ENCODE data around the gene GNB1.
"Not testable (repeated sequence)": the region's sequence is repeated elsewhere in the genome, so short reads cannot be mapped to it uniquely, and the experiment has no call there.

Gene GNB1

GRCh38 chr1:1937061-1937460, 46.2 kb upstream of the GNB1 start:
- Histone ChIP-seq H3K9me3 (ENCODE audit: insufficient read depth, low read length) (peaks cover 7% of the 10 kb centered on the region; the same call in 1 of the 2 replicates), H3K27me3 (ENCODE audit: low read length) (no peaks in the 10 kb centered on the region), H3K4me2 (ENCODE audit: low read depth, low read length, poor library complexity, severe bottlenecking) (no peak overlapping the region), H3K27ac (ENCODE audit: low read depth, low read length) (no peak overlapping the region), H3K9me2 (replicated peaks; ENCODE audit: insufficient read depth, low read length) (no peaks in the 10 kb centered on the region), H3F3A (ENCODE audit: insufficient read depth) (no peaks in the 10 kb centered on the region), H2AFZ (ENCODE audit: low read depth, low read length, severe bottlenecking) (no peak overlapping the region), H3K79me2 (ENCODE audit: insufficient read depth, low read length) (no peaks in the 10 kb centered on the region), H3K9ac (ENCODE audit: low read length) (no peak overlapping the region), H3K36me3 (ENCODE audit: low read length) (no peaks in the 10 kb centered on the region), H4K20me1 (ENCODE audit: low read depth, low read length) (no peaks in the 10 kb centered on the region), H3K4me3 (ENCODE audit: insufficient read depth, low read length, poor library complexity, severe bottlenecking) (no peak overlapping the region)
- TF ChIP-seq, protein P1, sequence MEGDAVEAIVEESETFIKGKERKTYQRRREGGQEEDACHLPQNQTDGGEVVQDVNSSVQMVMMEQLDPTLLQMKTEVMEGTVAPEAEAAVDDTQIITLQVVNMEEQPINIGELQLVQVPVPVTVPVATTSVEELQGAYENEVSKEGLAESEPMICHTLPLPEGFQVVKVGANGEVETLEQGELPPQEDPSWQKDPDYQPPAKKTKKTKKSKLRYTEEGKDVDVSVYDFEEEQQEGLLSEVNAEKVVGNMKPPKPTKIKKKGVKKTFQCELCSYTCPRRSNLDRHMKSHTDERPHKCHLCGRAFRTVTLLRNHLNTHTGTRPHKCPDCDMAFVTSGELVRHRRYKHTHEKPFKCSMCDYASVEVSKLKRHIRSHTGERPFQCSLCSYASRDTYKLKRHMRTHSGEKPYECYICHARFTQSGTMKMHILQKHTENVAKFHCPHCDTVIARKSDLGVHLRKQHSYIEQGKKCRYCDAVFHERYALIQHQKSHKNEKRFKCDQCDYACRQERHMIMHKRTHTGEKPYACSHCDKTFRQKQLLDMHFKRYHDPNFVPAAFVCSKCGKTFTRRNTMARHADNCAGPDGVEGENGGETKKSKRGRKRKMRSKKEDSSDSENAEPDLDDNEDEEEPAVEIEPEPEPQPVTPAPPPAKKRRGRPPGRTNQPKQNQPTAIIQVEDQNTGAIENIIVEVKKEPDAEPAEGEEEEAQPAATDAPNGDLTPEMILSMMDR (IDR thresholded peaks at IDR 0.05; ENCODE audit: insufficient read depth, low read length, poor library complexity, severe bottlenecking), result no peak
- TF ChIP-seq EZH2phosphoT487 (conservative IDR thresholded peaks at IDR 0.05; ENCODE audit: low read length), result no peak

DNA sequence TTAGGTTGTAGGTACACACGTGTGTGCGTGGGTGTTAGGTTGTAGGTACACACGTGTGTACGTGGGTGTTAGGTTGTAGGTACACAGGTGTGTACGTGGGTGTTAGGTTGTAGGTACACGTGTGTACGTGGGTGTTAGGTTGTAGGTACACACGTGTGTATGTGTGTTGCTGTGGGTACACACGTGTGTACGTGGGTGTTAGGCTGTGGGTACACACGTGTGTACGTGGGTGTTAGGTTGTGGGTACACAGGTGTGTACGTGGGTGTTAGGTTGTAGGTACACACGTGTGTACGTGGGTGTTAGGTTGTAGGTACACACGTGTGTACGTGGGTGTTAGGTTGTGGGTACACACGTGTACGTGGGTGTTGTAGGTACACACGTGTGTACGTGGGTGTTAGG, 44.0 kb upstream of the GNB1 start:
- not testable (repeated sequence) for H3K9ac ChIP-seq (ENCODE audit: low read length); H3K36me3 ChIP-seq (ENCODE audit: low read length); H3K27me3 ChIP-seq (ENCODE audit: low read length); H3K9me3 ChIP-seq (ENCODE audit: insufficient read depth, low read length); H4K20me1 ChIP-seq (ENCODE audit: low read depth, low read length); H3K27ac ChIP-seq (ENCODE audit: low read depth, low read length); H3K9me2 ChIP-seq (replicated peaks; ENCODE audit: insufficient read depth, low read length); H3F3A ChIP-seq (ENCODE audit: insufficient read depth); H3K79me2 ChIP-seq (ENCODE audit: insufficient read depth, low read length); H2AFZ ChIP-seq (ENCODE audit: low read depth, low read length, severe bottlenecking); H3K4me3 ChIP-seq (ENCODE audit: insufficient read depth, low read length, poor library complexity, severe bottlenecking); H3K4me2 ChIP-seq (ENCODE audit: low read depth, low read length, poor library complexity, severe bottlenecking)

GRCh38 chr1:1929639-1930545, 39.0 kb upstream of the GNB1 start:
- Histone ChIP-seq H3F3A (ENCODE audit: insufficient read depth) (no peaks in the 10 kb centered on the region), H3K27me3 (ENCODE audit: low read length) (no peaks in the 10 kb centered on the region), H3K27ac (ENCODE audit: low read depth, low read length) (no peak overlapping the region), H3K79me2 (ENCODE audit: insufficient read depth, low read length) (no peaks in the 10 kb centered on the region), H3K9ac (ENCODE audit: low read length) (no peak overlapping the region), H3K9me2 (replicated peaks; ENCODE audit: insufficient read depth, low read length) (no peaks in the 10 kb centered on the region), H3K4me3 (ENCODE audit: insufficient read depth, low read length, poor library complexity, severe bottlenecking) (no peak overlapping the region), H3K36me3 (ENCODE audit: low read length) (no peaks in the 10 kb centered on the region), H3K9me3 (ENCODE audit: insufficient read depth, low read length) (peaks cover 7% of the 10 kb centered on the region; the same call in 1 of the 2 replicates), H3K4me2 (ENCODE audit: low read depth, low read length, poor library complexity, severe bottlenecking) (no peak overlapping the region), H2AFZ (ENCODE audit: low read depth, low read length, severe bottlenecking) (no peak overlapping the region), H4K20me1 (ENCODE audit: low read depth, low read length) (no peaks in the 10 kb centered on the region)
- no peak for TF ChIP-seq EZH2phosphoT487 (conservative IDR thresholded peaks at IDR 0.05; ENCODE audit: low read length)
- TF ChIP-seq, protein P1 (IDR thresholded peaks at IDR 0.05; ENCODE audit: insufficient read depth, low read length, poor library complexity, severe bottlenecking), result no peak

DNA sequence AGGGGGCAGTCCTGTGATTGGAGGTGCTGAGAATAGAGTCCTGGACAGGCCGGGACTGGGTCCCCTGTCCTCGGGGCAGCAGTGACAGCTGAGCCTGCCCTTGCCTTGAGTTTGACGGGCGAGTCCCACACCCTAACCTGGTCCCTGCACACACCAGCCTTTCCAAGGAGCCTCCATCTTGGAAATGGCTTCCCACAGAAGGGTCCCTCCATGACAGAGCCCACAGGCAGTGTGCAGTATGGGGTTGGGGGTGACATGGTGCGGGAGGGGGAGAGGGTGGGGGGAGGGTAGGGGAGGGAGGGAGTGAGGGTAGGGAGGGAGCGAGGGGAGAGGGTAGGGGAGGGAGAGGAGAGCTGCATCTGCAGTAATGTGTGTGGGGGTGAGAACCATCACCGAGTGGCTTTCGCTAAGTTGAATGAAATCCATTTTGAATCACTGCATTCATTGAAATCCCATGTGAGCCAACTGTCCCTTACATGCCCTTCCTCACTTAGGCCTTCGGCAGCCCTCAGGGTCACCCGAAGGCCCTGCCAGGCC, 38.3 kb upstream of the GNB1 start:
- Histone ChIP-seq H3K36me3 (ENCODE audit: low read length) (no peaks in the 10 kb centered on the region), H3K27ac (ENCODE audit: low read depth, low read length) (no peak overlapping the region), H3K9me3 (ENCODE audit: insufficient read depth, low read length) (peaks cover 4% of the 10 kb centered on the region; the same call in 1 of the 2 replicates), H4K20me1 (ENCODE audit: low read depth, low read length) (no peaks in the 10 kb centered on the region), H3K79me2 (ENCODE audit: insufficient read depth, low read length) (no peaks in the 10 kb centered on the region), H2AFZ (ENCODE audit: low read depth, low read length, severe bottlenecking) (no peak overlapping the region), H3K9me2 (replicated peaks; ENCODE audit: insufficient read depth, low read length) (no peaks in the 10 kb centered on the region), H3K4me3 (ENCODE audit: insufficient read depth, low read length, poor library complexity, severe bottlenecking) (no peak overlapping the region), H3F3A (ENCODE audit: insufficient read depth) (no peaks in the 10 kb centered on the region), H3K9ac (ENCODE audit: low read length) (no peak overlapping the region), H3K4me2 (ENCODE audit: low read depth, low read length, poor library complexity, severe bottlenecking) (no peak overlapping the region), H3K27me3 (ENCODE audit: low read length) (no peaks in the 10 kb centered on the region)
- TF ChIP-seq, protein P1 (IDR thresholded peaks at IDR 0.05; ENCODE audit: insufficient read depth, low read length, poor library complexity, severe bottlenecking), result no peak
- TF ChIP-seq EZH2phosphoT487 (conservative IDR thresholded peaks at IDR 0.05; ENCODE audit: low read length), result no peak

Measured in SU-DHL-6 (cell line).